ENCODE data around the gene GFRA1. TPM values are rescaled to one million over a fixed set of nuclear protein-coding genes. Genes with fewer than 3 reads are reported as not detected.
"Not testable (repeated sequence)": the region's sequence is repeated elsewhere in the genome, so short reads cannot be mapped to it uniquely, and the experiment has no call there.

The GFRA1 gene
- total RNA-seq, 2 experiments from 2014 or later, result not detected

DNA sequence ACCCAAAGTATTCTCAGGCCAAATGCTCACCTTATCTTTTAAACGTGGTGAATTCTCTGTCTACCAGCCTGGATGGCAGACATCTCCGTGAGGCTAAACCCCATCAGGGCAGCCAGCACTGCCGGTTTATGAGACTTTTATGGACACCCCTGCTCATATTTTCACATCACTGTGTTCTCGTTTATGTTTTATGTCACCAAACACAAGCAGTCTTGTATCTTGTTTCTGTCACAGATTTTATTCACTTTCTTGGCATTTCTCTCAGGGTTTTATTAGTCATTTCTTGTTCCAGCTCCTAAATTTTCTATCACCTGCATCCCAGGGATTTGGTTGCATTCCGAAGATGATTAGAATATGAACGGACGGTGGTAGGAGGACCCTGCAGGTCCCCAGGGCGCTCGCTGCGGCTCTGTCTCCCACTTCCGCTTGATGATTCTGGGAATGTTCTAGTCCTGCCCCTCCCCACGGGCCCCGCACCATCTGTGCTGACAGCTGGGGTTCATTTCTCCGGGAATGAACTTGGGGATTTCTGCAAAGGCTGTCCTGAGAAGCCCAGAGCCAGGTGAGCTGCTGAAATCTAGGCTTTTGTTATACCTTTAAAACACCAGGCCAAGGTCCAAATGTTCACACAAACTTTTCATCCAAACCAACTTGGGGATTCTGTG is 217.6 kb downstream of the GFRA1 start:
- H3K27me3 Mint-ChIP-seq, result no peaks in the 10 kb centered on the region
- no peak overlapping the region for H3K4me3 Mint-ChIP-seq
- TF ChIP-seq CTCF (IDR thresholded peaks at IDR 0.05), result no peak
- ChIA-PET CTCF (no interaction called here), POLR2A (no interaction called here)
- no peak for ATAC-seq
- DNase-seq, result no peak
- no peak overlapping the region for H3K27ac Mint-ChIP-seq
- H3K4me1 Mint-ChIP-seq (ENCODE audit: low read depth), result no peaks in the 10 kb centered on the region
- no peaks in the 10 kb centered on the region for H3K9me3 Mint-ChIP-seq
- no peaks in the 10 kb centered on the region for H3K36me3 Mint-ChIP-seq (ENCODE audit: low read depth)
- intact Hi-C loops (cut with micrococcal nuclease), result no loop called here

DNA sequence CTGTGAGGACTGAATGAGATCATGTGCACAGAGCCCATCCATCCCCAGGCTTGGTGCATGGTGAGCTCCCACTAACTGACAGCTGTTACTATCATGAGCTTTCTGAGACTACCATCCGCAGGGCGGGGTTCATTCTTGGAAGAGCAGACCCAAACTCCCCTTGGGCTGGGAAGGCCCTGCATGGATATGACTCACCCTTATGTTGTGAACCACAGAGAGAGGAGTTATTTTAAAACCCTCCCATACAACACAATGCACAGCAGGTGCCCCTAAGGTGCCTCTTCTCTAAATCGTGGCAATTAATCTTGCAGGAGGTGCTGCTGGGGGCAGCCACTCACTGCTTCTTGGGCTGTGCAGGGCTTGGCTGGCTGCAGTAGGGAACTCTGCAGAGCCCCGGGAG is 219.1 kb downstream of the GFRA1 start:
- no peak for TF ChIP-seq CTCF (IDR thresholded peaks at IDR 0.05)
- H3K4me1 Mint-ChIP-seq (ENCODE audit: low read depth), result no peaks in the 10 kb centered on the region
- H3K27ac Mint-ChIP-seq, result no peak overlapping the region
- intact Hi-C loops (cut with micrococcal nuclease), result no loop called here
- no peak overlapping the region for H3K4me3 Mint-ChIP-seq
- DNase-seq (no peak), ATAC-seq (no peak)
- ChIA-PET POLR2A (no interaction called here), CTCF (interaction anchor here (1.2 kb wide), 1 partner anchor 101 kb away, joined by 4 read pairs; no protein-coding TSS in a partner anchor)
- no peaks in the 10 kb centered on the region for H3K36me3 Mint-ChIP-seq (ENCODE audit: low read depth)
- peaks cover 1% of the 10 kb centered on the region for H3K9me3 Mint-ChIP-seq
- H3K27me3 Mint-ChIP-seq, result no peaks in the 10 kb centered on the region

DNA sequence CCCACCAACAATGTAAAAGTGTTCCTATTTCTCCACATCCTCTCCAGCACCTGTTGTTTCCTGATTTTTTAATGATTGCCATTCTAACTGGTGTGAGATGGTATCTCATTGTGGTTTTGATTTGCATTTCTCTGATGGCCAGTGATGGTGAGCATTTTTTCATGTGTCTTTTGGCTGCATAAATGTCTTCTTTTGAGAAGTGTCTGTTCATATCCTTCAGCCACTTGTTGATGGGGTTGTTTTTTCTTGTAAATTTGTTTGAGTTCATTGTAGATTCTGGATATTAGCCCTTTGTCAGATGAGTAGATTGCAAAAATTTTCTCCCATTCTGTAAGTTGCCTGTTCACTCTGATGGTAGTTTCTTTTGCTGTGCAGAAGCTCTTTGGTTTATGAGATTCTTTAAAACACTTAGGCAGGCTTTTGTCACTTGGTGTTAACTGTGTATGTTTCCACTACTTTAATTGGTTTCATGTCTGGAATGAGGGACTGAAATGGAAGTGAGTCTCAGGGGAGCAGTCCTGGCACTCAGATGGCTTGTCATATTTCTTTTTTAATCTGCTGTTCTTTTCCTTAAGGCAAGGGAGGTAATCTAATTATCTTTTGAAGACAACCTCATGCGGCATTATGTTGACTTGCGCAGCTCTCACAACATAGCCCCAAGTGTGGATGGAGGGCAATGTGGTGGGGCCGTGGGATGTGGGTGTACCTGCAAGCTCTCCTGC is 219.8 kb downstream of the GFRA1 start:
- H3K9me3 Mint-ChIP-seq; H3K4me1 Mint-ChIP-seq (ENCODE audit: low read depth); CTCF ChIA-PET; intact Hi-C loops (cut with micrococcal nuclease); POLR2A ChIA-PET; ATAC-seq; H3K27ac Mint-ChIP-seq; H3K36me3 Mint-ChIP-seq (ENCODE audit: low read depth); DNase-seq; H3K4me3 Mint-ChIP-seq; H3K27me3 Mint-ChIP-seq: not testable (repeated sequence)

- H3K9me3 Mint-ChIP-seq; H3K27ac Mint-ChIP-seq; ATAC-seq; H3K36me3 Mint-ChIP-seq (ENCODE audit: low read depth); POLR2A ChIA-PET; intact Hi-C loops (cut with micrococcal nuclease); H3K27me3 Mint-ChIP-seq; DNase-seq; H3K4me1 Mint-ChIP-seq (ENCODE audit: low read depth); CTCF ChIA-PET; H3K4me3 Mint-ChIP-seq: not testable (repeated sequence)
Observed at GRCh38 chr10:116052522-116052921, 220.5 kb downstream of the GFRA1 start.

DNA sequence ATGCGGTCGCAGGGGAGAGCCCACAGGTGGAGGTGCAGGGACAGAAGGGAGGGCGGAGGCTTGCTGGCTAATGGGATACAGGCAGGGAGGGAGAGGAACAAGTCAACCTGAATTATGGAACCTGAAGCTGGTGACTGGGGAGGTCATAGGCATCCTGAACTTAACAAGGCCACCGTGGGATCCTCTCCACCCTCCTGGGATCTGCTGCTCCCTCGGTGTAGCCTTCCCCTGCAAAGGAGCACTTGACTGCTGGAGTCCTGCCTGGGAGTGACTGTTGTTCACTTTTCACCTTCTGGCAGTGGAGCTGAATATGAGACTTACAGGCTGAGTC is 223.1 kb downstream of the GFRA1 start:
- no peaks in the 10 kb centered on the region for H3K4me1 Mint-ChIP-seq (ENCODE audit: low read depth)
- no peak overlapping the region for H3K27ac Mint-ChIP-seq
- CTCF ChIA-PET, result no interaction called here
- DNase-seq, result no peak
- ATAC-seq, result no peak
- peaks cover 1% of the 10 kb centered on the region for H3K9me3 Mint-ChIP-seq
- H3K27me3 Mint-ChIP-seq, result no peaks in the 10 kb centered on the region
- no peak for TF ChIP-seq CTCF (IDR thresholded peaks at IDR 0.05)
- H3K4me3 Mint-ChIP-seq, result no peak overlapping the region
- intact Hi-C loops (cut with micrococcal nuclease), result no loop called here
- no peaks in the 10 kb centered on the region for H3K36me3 Mint-ChIP-seq (ENCODE audit: low read depth)
- POLR2A ChIA-PET, result no interaction called here

DNA sequence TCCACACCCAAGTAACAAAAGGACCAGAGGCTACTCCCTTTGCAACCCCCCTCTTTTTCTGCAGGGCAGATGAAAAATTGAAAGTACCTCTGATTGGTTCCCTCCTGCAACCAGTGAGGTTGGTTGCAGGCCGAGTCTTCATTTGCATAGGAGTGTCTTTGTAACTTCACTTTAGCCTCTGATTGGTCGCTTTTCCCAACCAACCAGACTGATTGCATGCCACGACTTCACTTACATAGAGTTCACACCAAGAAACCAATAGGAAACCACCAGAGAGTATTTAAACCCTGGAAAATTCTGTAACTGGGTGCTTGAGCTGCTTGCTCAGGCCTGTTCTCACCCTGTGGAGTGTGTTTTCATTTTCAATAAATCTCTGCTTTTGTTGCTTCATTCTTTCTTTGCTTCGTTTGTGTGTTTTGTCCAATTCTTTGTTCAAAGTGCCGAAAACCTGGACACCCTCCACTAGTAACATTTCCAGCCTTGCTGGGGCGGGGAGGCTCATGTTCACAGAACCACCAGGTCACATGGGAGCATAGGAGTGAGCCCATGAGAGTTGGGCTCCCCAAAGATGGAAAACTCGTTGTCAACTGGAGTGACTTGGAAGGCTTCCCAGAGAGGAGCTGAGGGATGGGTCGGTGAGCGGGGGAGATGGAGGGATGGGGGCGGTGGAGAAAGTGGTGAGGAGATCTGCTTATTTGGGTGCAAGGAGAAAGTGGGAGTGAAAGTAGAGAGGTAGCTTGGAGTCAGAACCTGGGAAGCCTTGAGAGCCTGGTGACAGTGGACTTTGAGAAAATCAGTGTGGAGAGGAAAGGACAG is 223.6 kb downstream of the GFRA1 start:
- Mint-ChIP-seq H3K9me3 (peaks cover 1% of the 10 kb centered on the region), H3K27me3 (no peaks in the 10 kb centered on the region), H3K36me3 (ENCODE audit: low read depth) (no peaks in the 10 kb centered on the region), H3K27ac (no peak overlapping the region), H3K4me3 (no peak overlapping the region), H3K4me1 (ENCODE audit: low read depth) (no peaks in the 10 kb centered on the region)
- CTCF ChIA-PET, result no interaction called here
- POLR2A ChIA-PET, result no interaction called here
- DNase-seq (no peak), ATAC-seq (no peak)
- intact Hi-C loops (cut with micrococcal nuclease), result no loop called here
- TF ChIP-seq CTCF (IDR thresholded peaks at IDR 0.05), result no peak
